Fibroblast of lung (primary cell): ENCODE data around the gene ELFN2. TPM values are rescaled to one million over a fixed set of nuclear protein-coding genes. Genes with fewer than 3 reads are reported as not detected.
"Not testable (repeated sequence)": the region's sequence is repeated elsewhere in the genome, so short reads cannot be mapped to it uniquely, and the experiment has no call there.

Source experiments
- DNase-seq, 2 donors: peaks; one replicate each; pipeline versions ENCODE4 v3.0.0 to v3.0.0-alpha.2; 2010; ENCODE audit warnings: low read depth in 2 of 2
- H2AFZ ChIP-seq: 2 replicates; pipeline ENCODE4 v1.5.1; 2012; ENCODE audit warnings: low read length, control low read depth, inconsistent platforms
- H3K27ac ChIP-seq: 2 replicates; pipeline ENCODE4 v1.5.1; 2011; ENCODE audit warnings: low read length, control low read depth; ENCODE audit not compliant: insufficient read depth
- H3K27me3 ChIP-seq: 2 replicates; pipeline ENCODE4 v1.5.1; 2011; ENCODE audit warnings: mild to moderate bottlenecking, low read length; ENCODE audit not compliant: control insufficient read depth, insufficient read depth
- H3K36me3 ChIP-seq: 2 replicates; pipeline ENCODE4 v1.5.1; 2011; ENCODE audit warnings: low read length; ENCODE audit not compliant: control insufficient read depth, insufficient read depth
- H3K4me1 ChIP-seq: 2 replicates; pipeline ENCODE4 v1.5.1; 2011; ENCODE audit warnings: low read length; ENCODE audit not compliant: control insufficient read depth, insufficient read depth; ENCODE audit errors: extremely low read depth
- H3K4me2 ChIP-seq: 2 replicates; pipeline ENCODE4 v1.5.1; 2011; ENCODE audit warnings: low read length, control low read depth; ENCODE audit not compliant: insufficient read depth; ENCODE audit errors: extremely low read depth
- H3K4me3 ChIP-seq, 4 experiments: fragments of 200-600 bp in 1 of 4; sonication (generic) in 1 of 4; replicated peaks in 1 of 4; 2 replicates each; pipeline ENCODE4 v1.5.1; 2011 to 2016; ENCODE audit warnings: low read length in 4 of 4, low read depth in 3 of 4, mild to moderate bottlenecking in 3 of 4, control low read depth in 2 of 4, inconsistent platforms in 1 of 4, mixed read lengths in 1 of 4; ENCODE audit not compliant: insufficient read depth in 1 of 4; ENCODE audit errors: control extremely low read depth in 1 of 4
- H3K79me2 ChIP-seq: 2 replicates; pipeline ENCODE4 v1.5.1; 2012; ENCODE audit warnings: mild to moderate bottlenecking, low read length, inconsistent platforms; ENCODE audit not compliant: control insufficient read depth, insufficient read depth
- H3K9ac ChIP-seq: 2 replicates; pipeline ENCODE4 v1.5.1; 2011; ENCODE audit warnings: mild to moderate bottlenecking, low read length, control low read depth; ENCODE audit not compliant: insufficient read depth
- H3K9me3 ChIP-seq: 2 replicates; pipeline ENCODE4 v1.5.1; 2012; ENCODE audit warnings: low read depth, low read length; ENCODE audit not compliant: control insufficient read depth, insufficient read depth
- H4K20me1 ChIP-seq: 2 replicates; pipeline ENCODE4 v1.5.1; 2011; ENCODE audit warnings: low read length; ENCODE audit not compliant: control insufficient read depth, insufficient read depth; ENCODE audit errors: extremely low read depth
- EZH2 ChIP-seq: IDR thresholded peaks from 2 replicates; pipeline ENCODE4 v1.5.1; 2012; ENCODE audit warnings: low read length, control low read depth, mild to moderate bottlenecking; ENCODE audit errors: missing control alignments
- polyA plus RNA-seq, 2 donors: library from polyadenylated mRNA; depleted of rRNA in 1 of 2; stranded (reverse) in 1 of 2; unstranded in 1 of 2; fragments of >200 nt; gene quantifications; 2 replicates each; pipeline ENCODE4 v1.2.1, GENCODE V29; 2011 to 2012; ENCODE audit warnings: missing spikeins in 1 of 2
- total RNA-seq: library from RNA; depleted of rRNA; stranded (reverse); fragments of >200 nt; gene quantifications from 2 replicates; pipeline ENCODE4 v1.2.1, GENCODE V29; 2014
- TF ChIP-seq, protein P1 (sequence below), 2 donors: IDR thresholded peaks in 1 of 2; conservative IDR thresholded peaks in 1 of 2; 1 replicate in 1 of 2; 2 replicates in 1 of 2; pipeline ENCODE4 v1.5.1; 2011 to 2012; ENCODE audit warnings: low read length in 2 of 2, control low read depth in 1 of 2, inconsistent platforms in 1 of 2, low read depth in 1 of 2, mild to moderate bottlenecking in 1 of 2

The ELFN2 gene
- total and polyA plus RNA-seq, 2 donors (not counting 1 experiment from before 2014, with no cell fraction given): under 0.01 to 0.02 TPM

DNA sequence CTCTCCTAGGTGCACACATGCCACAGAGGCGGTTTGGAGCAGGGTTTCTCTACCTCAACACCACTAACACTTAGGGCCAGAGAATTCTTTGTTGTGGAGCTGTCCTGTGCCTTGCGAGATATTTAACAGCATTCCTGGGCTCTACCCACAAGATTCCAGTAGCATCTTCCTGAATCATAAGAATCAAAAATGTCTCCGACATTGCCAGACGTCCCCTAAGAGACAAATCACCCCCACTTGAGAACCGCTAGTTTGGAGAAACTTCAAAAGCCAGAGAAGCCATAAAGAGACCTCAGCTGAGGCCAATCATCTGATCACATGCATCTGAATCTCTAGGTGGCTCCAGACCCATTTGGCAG, 42.8 kb upstream of the ELFN2 start:
- Histone ChIP-seq H3K79me2 (no peaks in the 10 kb centered on the region), H2AFZ (no peak overlapping the region), H3K27me3 (peaks cover 28% of the 10 kb centered on the region), H3K4me1 (no peaks in the 10 kb centered on the region), H3K27ac (no peak overlapping the region), H3K9ac (no peak overlapping the region), H3K4me3 (no peak overlapping the region), H3K9me3 (no peaks in the 10 kb centered on the region), H4K20me1 (no peaks in the 10 kb centered on the region), H3K36me3 (no peaks in the 10 kb centered on the region), H3K4me2 (no peak overlapping the region)
- TF ChIP-seq, protein P1, sequence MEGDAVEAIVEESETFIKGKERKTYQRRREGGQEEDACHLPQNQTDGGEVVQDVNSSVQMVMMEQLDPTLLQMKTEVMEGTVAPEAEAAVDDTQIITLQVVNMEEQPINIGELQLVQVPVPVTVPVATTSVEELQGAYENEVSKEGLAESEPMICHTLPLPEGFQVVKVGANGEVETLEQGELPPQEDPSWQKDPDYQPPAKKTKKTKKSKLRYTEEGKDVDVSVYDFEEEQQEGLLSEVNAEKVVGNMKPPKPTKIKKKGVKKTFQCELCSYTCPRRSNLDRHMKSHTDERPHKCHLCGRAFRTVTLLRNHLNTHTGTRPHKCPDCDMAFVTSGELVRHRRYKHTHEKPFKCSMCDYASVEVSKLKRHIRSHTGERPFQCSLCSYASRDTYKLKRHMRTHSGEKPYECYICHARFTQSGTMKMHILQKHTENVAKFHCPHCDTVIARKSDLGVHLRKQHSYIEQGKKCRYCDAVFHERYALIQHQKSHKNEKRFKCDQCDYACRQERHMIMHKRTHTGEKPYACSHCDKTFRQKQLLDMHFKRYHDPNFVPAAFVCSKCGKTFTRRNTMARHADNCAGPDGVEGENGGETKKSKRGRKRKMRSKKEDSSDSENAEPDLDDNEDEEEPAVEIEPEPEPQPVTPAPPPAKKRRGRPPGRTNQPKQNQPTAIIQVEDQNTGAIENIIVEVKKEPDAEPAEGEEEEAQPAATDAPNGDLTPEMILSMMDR (conservative IDR thresholded peaks at IDR 0.05 in 1 of 2, IDR thresholded peaks at IDR 0.05 in 1 of 2; ENCODE audit: low read depth in 1 of 2, low read length in 2 of 2): no peak
- TF ChIP-seq EZH2: no peak
- peak in 1 of 2 donors; percentile 25 for DNase-seq

DNA sequence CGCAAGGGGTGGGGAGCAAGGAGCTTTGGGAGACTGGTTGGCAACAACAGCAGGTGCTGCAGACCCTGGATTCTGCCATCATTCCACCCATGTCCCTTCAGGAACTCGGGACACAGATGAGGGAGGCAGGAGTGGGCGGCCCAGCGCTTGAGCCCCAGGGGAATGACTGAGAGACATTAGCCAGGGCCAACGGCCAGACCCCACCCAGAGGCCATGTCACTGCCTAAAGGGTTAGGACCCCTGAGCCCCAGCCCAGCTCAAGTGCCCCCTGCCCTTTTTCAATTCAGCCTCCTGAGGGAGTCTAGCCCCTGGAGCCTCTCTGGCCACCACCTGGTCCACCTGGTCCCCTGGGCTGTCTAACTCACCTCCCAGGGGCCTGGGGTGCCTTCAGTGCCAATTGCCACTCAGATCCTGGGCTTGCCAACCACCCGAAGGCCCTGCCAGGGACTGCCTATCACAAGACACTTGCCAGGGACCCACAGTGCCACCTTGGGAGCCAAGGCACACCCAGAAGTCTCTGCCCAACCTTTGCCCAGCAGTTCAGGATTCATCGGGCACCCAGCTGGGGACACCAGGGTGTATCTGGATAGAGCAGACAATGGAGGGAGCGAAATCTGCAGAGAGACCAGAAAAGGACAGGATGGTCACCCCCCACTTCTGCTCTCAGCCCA, 42.3 kb upstream of the ELFN2 start:
- H3K4me1 ChIP-seq: no peaks in the 10 kb centered on the region
- no peaks in the 10 kb centered on the region for H4K20me1 ChIP-seq
- no peak overlapping the region for H3K27ac ChIP-seq
- no peak overlapping the region for H3K4me2 ChIP-seq
- H3K27me3 ChIP-seq: peaks cover 27% of the 10 kb centered on the region
- no peak overlapping the region for H3K9ac ChIP-seq
- H3K4me3 ChIP-seq: no peak overlapping the region
- no peaks in the 10 kb centered on the region for H3K79me2 ChIP-seq
- no peak for DNase-seq
- H2AFZ ChIP-seq: no peak overlapping the region
- TF ChIP-seq EZH2: no peak
- TF ChIP-seq, protein P1 (conservative IDR thresholded peaks at IDR 0.05 in 1 of 2, IDR thresholded peaks at IDR 0.05 in 1 of 2; ENCODE audit: low read depth in 1 of 2, low read length in 2 of 2): no peak
- H3K36me3 ChIP-seq: no peaks in the 10 kb centered on the region
- H3K9me3 ChIP-seq: no peaks in the 10 kb centered on the region

DNA sequence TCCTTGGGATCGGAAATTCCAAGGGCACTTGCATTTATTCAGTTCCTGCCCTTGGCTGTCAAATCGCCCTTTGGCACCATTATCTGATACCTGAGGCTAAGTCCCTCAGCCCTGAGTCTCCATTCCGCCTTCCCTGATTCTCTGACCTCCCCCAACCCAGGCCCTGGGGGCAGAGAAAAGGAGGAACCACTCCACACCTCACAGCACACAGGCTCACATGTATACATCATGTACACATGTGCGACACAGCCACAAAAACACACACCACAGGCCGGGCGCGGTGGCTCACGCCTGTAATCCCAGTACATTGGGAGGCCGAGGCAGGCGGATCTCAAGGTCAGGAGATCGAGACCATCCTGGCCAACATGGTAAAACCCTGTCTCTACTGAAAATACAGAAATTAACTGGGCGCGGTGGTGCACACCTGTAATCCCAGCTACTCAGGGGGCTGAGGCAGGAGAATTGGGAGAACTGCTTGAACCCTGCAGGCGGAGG, 41.0 kb upstream of the ELFN2 start:
- not testable (repeated sequence) for H3K27ac ChIP-seq, H3K9me3 ChIP-seq, H3K79me2 ChIP-seq, H3K4me1 ChIP-seq, H3K9ac ChIP-seq, H3K4me3 ChIP-seq, H2AFZ ChIP-seq, DNase-seq, H3K36me3 ChIP-seq, H4K20me1 ChIP-seq, H3K4me2 ChIP-seq
- peaks cover 20% of the 10 kb centered on the region for H3K27me3 ChIP-seq
